BJ (cell line): ENCODE measurements around the gene GJB5. TPM values are rescaled to one million over a fixed set of nuclear protein-coding genes. Genes with fewer than 3 reads are reported as not detected.
"Not testable (repeated sequence)": the region's sequence is repeated elsewhere in the genome, so short reads cannot be mapped to it uniquely, and the experiment has no call there.

ENCODE experiments used
- CTCF ChIA-PET: fragments of 350-600 bp; formaldehyde crosslinking; extraction: SDS; loops from one replicate; lab custom pipeline; 2021; ENCODE audit warnings: antibody characterized with exemption, inconsistent platforms; lab: Yijun Ruan, JAX
- POLR2A ChIA-PET: fragments of 300-600 bp; sonication (Branson Sonifier 250); formaldehyde crosslinking; extraction: SDS; loops from one replicate; lab custom pipeline; 2021; ENCODE audit warnings: antibody characterized with exemption; lab: Charles Lee
- DNase-seq: peaks from one replicate; pipeline ENCODE4 v3.0.0-alpha.2; 2011; ENCODE audit warnings: low read depth
- H3K27me3 ChIP-seq: 2 replicates; pipeline ENCODE4 v1.6.0; 2011; ENCODE audit warnings: low read length; ENCODE audit not compliant: control insufficient read depth, insufficient read depth
- H3K36me3 ChIP-seq: 2 replicates; pipeline ENCODE4 v1.5.1; 2011; ENCODE audit warnings: low read length; ENCODE audit not compliant: control insufficient read depth, insufficient read depth
- H3K4me3 ChIP-seq: 2 replicates; pipeline ENCODE4 v1.5.1; 2011; ENCODE audit warnings: low read depth, mild to moderate bottlenecking, control low read depth, low read length
- CTCF ChIP-seq: IDR thresholded peaks from 2 replicates; pipeline ENCODE4 v1.5.1; 2011; ENCODE audit warnings: low read depth, mild to moderate bottlenecking, control low read depth, inconsistent platforms, low read length, moderate library complexity; ENCODE audit not compliant: insufficient read depth
- polyA plus RNA-seq: library from polyadenylated mRNA; depleted of rRNA; stranded (reverse); fragments of >200 nt; gene quantifications from 2 replicates; pipeline ENCODE4 v1.2.3, GENCODE V29; 2011

GJB5 gene
- polyA plus RNA-seq, 1 experiment: not detected

- Histone ChIP-seq H3K4me3 (no peak overlapping the region), H3K36me3 (no peaks in the 10 kb centered on the region), H3K27me3 (peaks cover 4% of the 10 kb centered on the region; the same call in 1 of the 2 replicates)
- ChIA-PET CTCF (interaction anchor here (0.7 kb wide), 1 partner anchor 15 kb away, joined by 3 read pairs; no protein-coding TSS in a partner anchor), POLR2A (no interaction called here)
- DNase-seq: no peak
- no peak for TF ChIP-seq CTCF
Measured at GRCh38 chr1:34770891-34771504, 16.2 kb downstream of the GJB5 start.

GRCh38 chr1:34771573-34772371, 16.9 kb downstream of the GJB5 start:
- Histone ChIP-seq H3K4me3 (no peak overlapping the region), H3K36me3 (no peaks in the 10 kb centered on the region), H3K27me3 (peaks cover 4% of the 10 kb centered on the region; the same call in 1 of the 2 replicates)
- DNase-seq: no peak
- TF ChIP-seq CTCF: no peak
- ChIA-PET POLR2A (no interaction called here), CTCF (no interaction called here)

- POLR2A ChIA-PET, CTCF ChIA-PET, DNase-seq, H3K27me3 ChIP-seq, H3K36me3 ChIP-seq, H3K4me3 ChIP-seq: not testable (repeated sequence)
Measured at GRCh38 chr1:34773114-34773513, 18.3 kb downstream of the GJB5 start.

GRCh38 chr1:34774957-34775356, 20.1 kb downstream of the GJB5 start:
- ChIA-PET CTCF (no interaction called here), POLR2A (no interaction called here)
- Histone ChIP-seq H3K4me3 (no peak overlapping the region), H3K27me3 (peaks cover under 1% of the 10 kb centered on the region; the same call in 1 of the 2 replicates), H3K36me3 (no peaks in the 10 kb centered on the region)
- TF ChIP-seq CTCF: no peak
- DNase-seq: no peak

GRCh38 chr1:34776911-34777310, 22.1 kb downstream of the GJB5 start:
- TF ChIP-seq CTCF: no peak
- Histone ChIP-seq H3K36me3 (no peaks in the 10 kb centered on the region), H3K27me3 (peaks cover 11% of the 10 kb centered on the region), H3K4me3 (no peak overlapping the region)
- CTCF ChIA-PET: interaction anchor here (1.5 to 1.9 kb wide), 3 partner anchors 10 to 76 kb away, joined by 3 to 10 read pairs (median 4); no protein-coding TSS in a partner anchor
- no peak for DNase-seq
- POLR2A ChIA-PET: no interaction called here
